ENCODE measurements around the gene TAAR6. TPM values are rescaled to one million over a fixed set of nuclear protein-coding genes. Genes with fewer than 3 reads are reported as not detected.

Gene TAAR6, protein sequence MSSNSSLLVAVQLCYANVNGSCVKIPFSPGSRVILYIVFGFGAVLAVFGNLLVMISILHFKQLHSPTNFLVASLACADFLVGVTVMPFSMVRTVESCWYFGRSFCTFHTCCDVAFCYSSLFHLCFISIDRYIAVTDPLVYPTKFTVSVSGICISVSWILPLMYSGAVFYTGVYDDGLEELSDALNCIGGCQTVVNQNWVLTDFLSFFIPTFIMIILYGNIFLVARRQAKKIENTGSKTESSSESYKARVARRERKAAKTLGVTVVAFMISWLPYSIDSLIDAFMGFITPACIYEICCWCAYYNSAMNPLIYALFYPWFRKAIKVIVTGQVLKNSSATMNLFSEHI
- total RNA-seq: not detected

DNA sequence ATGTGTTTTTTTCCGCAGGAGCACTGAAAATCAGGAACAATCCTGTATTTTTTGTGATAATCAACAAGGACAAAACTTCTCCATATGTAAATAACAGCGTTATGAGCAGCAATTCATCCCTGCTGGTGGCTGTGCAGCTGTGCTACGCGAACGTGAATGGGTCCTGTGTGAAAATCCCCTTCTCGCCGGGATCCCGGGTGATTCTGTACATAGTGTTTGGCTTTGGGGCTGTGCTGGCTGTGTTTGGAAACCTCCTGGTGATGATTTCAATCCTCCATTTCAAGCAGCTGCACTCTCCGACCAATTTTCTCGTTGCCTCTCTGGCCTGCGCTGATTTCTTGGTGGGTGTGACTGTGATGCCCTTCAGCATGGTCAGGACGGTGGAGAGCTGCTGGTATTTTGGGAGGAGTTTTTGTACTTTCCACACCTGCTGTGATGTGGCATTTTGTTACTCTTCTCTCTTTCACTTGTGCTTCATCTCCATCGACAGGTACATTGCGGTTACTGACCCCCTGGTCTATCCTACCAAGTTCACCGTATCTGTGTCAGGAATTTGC lies at the start of gene TAAR6:
Gene TAAR6 (plus strand): TSS at position 102 of the 557 bp plus-strand sequence. CDS start 0 bp downstream, at position 102.
- Histone ChIP-seq H3K36me3 (no peaks in the 10 kb centered on the region), H3K4me1 (no peaks in the 10 kb centered on the region), H3K4me3 (no peak within 1 kb of the TSS), H3K27me3 (no peaks in the 10 kb centered on the region), H3K27ac (no peak within 1 kb of the TSS), H3K9me3 (no peaks in the 10 kb centered on the region)
- no peak for DNase-seq
- intact Hi-C loops (cut with DNase I; ENCODE audit: low total_unique reads): no loop called here
- TF ChIP-seq POLR2A (IDR thresholded peaks at IDR 0.05): no peak
- TF ChIP-seq, protein P1, sequence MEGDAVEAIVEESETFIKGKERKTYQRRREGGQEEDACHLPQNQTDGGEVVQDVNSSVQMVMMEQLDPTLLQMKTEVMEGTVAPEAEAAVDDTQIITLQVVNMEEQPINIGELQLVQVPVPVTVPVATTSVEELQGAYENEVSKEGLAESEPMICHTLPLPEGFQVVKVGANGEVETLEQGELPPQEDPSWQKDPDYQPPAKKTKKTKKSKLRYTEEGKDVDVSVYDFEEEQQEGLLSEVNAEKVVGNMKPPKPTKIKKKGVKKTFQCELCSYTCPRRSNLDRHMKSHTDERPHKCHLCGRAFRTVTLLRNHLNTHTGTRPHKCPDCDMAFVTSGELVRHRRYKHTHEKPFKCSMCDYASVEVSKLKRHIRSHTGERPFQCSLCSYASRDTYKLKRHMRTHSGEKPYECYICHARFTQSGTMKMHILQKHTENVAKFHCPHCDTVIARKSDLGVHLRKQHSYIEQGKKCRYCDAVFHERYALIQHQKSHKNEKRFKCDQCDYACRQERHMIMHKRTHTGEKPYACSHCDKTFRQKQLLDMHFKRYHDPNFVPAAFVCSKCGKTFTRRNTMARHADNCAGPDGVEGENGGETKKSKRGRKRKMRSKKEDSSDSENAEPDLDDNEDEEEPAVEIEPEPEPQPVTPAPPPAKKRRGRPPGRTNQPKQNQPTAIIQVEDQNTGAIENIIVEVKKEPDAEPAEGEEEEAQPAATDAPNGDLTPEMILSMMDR (IDR thresholded peaks at IDR 0.05): no peak

DNA sequence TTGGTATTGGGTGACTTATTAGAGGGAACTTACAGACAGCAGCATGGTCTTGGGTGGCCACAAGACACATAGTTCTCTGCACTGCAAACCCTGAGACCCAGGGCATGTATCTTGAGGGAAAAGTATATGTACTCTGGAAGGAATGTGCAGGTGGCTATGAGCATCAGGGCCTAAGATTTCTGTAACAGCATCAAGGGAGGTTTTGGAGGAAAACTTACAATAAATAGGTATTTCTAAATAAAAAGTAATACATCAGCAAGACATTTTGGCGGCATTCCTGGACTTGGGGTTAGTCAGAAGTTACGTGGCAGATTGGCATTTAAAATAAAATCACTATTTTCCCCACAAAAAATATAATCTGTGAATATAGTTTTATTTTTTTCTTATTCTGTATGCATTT lies 49.2 kb upstream of the TAAR6 start:
- Histone ChIP-seq H3K27ac (no peak overlapping the region), H3K9me3 (no peaks in the 10 kb centered on the region), H3K4me3 (no peak overlapping the region), H3K27me3 (no peaks in the 10 kb centered on the region), H3K36me3 (no peaks in the 10 kb centered on the region), H3K4me1 (no peaks in the 10 kb centered on the region)
- intact Hi-C loops (cut with DNase I; ENCODE audit: low total_unique reads): no loop called here
- DNase-seq: no peak
- TF ChIP-seq, protein P1 (IDR thresholded peaks at IDR 0.05): no peak
- no peak for TF ChIP-seq POLR2A (IDR thresholded peaks at IDR 0.05)

DNA sequence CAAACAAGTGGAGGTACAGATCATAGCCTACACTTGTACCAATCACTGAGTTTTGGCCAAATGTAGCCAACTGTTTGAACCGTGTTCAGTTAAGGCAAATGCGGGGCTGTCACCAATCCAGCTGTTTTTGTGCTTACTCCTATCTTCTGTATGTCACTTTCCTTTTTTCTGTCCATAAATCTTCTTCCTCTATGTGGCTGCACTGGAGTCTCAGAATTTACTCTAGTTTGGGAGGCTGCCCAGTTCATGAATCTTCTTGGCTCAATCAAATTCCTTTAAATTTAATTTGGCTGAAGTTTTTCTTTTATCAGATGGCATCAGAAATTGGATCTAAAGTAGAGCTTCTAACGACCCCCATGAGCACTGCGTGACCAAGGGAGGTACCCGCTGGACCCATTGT lies 45.5 kb upstream of the TAAR6 start:
- TF ChIP-seq, protein P1 (IDR thresholded peaks at IDR 0.05): no peak
- TF ChIP-seq POLR2A (IDR thresholded peaks at IDR 0.05): no peak
- Histone ChIP-seq H3K27ac (no peak overlapping the region), H3K4me1 (no peaks in the 10 kb centered on the region), H3K4me3 (no peak overlapping the region), H3K27me3 (no peaks in the 10 kb centered on the region), H3K9me3 (no peaks in the 10 kb centered on the region), H3K36me3 (no peaks in the 10 kb centered on the region)
- intact Hi-C loops (cut with DNase I; ENCODE audit: low total_unique reads): no loop called here
- no peak for DNase-seq

DNA sequence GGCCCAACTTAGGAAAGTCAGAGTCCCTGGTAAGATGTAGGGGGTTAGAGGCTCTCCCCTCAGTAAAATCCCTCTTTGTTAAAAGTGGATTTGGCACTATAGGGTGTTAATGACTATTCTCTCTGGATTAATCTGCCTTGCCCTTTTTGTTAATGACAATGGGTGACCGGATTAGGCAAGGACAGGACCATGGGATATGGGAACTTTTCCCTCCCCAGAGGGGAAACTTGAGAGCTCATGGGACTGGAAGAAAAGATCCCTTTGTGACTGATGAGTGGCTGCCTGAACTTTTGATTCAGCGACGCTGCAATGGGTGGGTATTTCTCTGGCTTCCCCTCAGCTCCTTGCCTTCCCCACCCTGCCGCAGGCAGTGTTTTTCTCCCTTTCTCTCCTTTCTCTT lies 44.3 kb upstream of the TAAR6 start:
- no peaks in the 10 kb centered on the region for H3K36me3 ChIP-seq
- intact Hi-C loops (cut with DNase I; ENCODE audit: low total_unique reads): no loop called here
- no peaks in the 10 kb centered on the region for H3K27me3 ChIP-seq
- no peaks in the 10 kb centered on the region for H3K4me1 ChIP-seq
- H3K27ac ChIP-seq: no peak overlapping the region
- H3K4me3 ChIP-seq: no peak overlapping the region
- DNase-seq: no peak
- no peaks in the 10 kb centered on the region for H3K9me3 ChIP-seq
- TF ChIP-seq, protein P1 (IDR thresholded peaks at IDR 0.05): no peak
- TF ChIP-seq POLR2A (IDR thresholded peaks at IDR 0.05): no peak

DNA sequence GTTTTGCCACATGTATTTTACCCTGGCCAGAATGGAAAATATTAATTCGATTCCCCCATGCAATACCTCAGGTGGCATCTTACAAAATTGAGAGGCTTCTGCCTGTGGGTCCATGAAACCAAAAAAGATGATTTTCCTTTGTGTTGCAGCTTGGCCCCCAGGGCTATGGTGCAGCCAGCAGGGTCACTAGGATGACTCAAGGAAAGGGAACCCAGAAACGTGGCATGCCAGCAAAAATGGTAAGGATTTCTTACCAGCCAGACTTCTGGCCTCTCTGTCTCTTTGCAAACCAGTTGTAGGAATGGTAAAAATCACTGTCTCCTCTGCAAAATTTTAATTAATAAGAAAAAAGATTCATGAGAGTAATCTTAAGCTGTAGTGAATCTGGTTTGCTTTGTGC lies 43.7 kb upstream of the TAAR6 start:
- Histone ChIP-seq H3K36me3 (no peaks in the 10 kb centered on the region), H3K27me3 (no peaks in the 10 kb centered on the region), H3K9me3 (no peaks in the 10 kb centered on the region), H3K4me3 (no peak overlapping the region), H3K27ac (no peak overlapping the region), H3K4me1 (no peaks in the 10 kb centered on the region)
- intact Hi-C loops (cut with DNase I; ENCODE audit: low total_unique reads): no loop called here
- TF ChIP-seq, protein P1 (IDR thresholded peaks at IDR 0.05): no peak
- no peak for TF ChIP-seq POLR2A (IDR thresholded peaks at IDR 0.05)
- no peak for DNase-seq
